Stimulated activated CD4-positive, alpha-beta T cell treated with anti-CD3 and anti-CD28 coated beads, Interleukin-15, amount 100 ng/mL, for 1 hour (primary cell): Measurements from ENCODE around the gene KCNAB2.
"Not testable (repeated sequence)": the region's sequence is repeated elsewhere in the genome, so short reads cannot be mapped to it uniquely, and the experiment has no call there.

Experiments
- DNase-seq, 2 donors: peaks; one replicate each; pipeline ENCODE4 v3.0.0-alpha.2; 2020; ENCODE audit warnings: low read depth in 1 of 2, low spot score in 1 of 2

The KCNAB2 gene

DNA sequence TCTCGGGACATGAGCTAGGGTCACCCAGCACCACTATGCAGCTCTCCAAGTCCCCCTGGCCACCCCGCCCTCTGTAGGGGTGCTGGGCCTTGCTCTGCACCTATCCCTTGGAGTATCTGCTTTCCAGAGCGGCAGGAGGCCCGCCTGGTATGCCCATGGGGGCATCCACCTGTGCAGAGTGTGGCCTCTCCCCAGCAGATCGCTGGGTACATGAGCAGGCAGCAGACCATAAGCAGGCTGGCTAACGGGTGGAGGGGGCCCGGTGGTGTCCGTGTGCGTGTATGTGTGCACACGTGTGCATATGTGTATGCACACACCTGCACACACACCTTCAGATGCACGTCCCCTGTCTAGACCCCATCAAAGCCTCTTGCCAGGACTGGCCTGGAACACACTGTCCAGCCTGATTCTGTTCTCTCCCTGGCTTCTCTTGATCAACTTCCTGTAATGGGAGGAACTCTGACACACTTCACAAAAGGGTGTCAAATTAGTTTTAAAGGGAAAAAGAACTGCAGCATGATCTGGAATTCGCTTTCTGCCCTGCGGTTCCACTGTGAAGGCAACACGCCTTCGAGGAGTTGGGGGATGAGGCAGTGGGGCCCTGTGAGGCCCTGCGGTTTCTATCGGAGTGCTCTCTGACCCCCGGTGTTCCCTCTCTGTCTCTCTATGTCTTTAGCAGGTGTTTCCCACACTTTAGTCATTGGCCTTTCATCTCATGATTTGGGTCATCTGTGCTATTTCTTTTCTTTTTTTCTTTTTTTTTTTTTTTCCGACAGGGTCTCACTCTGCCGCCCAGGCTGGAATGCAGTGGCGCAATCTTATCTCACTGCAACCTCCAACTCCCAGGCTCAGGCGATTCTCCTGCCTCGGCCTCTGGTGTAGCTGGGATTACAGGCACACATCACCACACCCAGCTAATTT is 36.3 kb upstream of the KCNAB2 start:
- DNase-seq = no peak

DNA sequence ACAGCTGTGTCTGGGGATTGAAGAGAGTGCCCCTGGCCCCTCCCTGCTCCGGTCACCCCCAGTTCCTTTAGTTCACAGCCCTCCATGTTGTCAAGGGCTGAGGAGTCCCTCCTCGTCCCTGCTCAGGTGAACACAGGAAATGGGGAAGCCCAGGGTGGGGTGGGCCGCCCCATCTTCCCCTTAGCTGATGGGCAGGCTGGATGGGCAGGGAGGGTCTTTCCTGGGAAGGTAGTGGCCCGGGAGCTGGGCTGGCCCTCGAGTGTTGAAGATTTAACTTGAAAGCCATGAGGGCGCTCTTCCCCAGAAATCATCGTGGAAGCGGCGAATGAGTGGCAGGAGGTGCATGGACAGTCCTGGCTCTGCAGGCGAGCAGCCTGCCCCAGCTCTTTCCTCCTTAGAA is 35.1 kb upstream of the KCNAB2 start:
- no peak for DNase-seq

- no peak for DNase-seq
Measured at GRCh38 chr1:6011161-6011945, 34.3 kb upstream of the KCNAB2 start.

DNA sequence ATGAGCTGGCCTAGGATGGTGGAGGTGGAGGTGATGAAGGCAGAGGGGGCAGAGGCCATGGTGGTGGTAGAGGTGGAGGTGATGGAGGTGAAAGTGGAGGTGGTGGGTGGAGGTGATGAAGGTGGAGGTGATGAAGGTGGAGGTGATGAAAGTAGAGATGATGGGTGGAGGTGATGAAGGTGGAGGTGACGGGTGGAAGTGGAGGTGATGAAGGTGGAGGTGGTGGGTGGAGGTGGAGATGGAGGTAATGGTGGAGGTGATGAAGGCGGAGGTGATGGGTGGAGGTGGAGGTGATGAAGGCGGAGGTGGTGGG is 33.8 kb upstream of the KCNAB2 start:
- DNase-seq = no peak

DNA sequence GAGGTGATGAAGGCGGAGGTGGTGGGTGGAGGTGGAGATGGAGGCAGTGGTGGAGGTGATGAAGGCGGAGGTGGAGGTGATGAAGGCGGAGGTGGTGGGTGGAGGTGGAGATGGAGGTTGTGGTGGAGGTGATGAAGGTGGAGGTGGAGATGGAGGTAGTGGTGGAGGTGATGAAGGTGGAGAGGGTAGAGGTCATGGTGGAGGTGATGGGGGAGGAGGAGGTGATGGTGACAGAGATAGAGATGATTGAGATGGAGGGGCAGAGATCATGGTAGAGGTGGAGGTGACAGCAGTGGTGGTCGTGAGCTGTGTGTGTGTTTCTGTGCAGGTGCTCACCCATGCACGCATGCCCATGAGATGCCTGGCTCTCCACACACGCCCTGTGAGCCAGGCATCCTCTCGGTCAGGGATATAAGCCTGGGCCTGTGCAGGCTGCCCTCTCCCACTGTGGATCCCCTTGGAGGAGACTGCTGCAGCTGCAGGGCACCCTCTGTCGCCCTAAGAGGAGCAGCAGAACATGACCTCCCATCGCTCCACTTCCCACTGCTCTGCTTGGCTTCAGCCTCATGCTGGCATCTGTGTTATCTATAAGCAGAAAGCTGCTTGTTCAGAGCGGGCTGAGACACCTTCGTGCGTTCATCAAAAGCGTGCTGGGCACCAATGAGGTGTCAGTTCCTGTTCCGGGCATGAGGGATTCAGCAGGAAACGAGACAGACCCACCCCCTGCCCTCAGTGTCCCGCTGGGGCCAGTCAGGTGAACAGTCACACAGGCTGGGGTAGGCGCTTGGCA is 33.0 kb upstream of the KCNAB2 start:
- no peak for DNase-seq

DNA sequence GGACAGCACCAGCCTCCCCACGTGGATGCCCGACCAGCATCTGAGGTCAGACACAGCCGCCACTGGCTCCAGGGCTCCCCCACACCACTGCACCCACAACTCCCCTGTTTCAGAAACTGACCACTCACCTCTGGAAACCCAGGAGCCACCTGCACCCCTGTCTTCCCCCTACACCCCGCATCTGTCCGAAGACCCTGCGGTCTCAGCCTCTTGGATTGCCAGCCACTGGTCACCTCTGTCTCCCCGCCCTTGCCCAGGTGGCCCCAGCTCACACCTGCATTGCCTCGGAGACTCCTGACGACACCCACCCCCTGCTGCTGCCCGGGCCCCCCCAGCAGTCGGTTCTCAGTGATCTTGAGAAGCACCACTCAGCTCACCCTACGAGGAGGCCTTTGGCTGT is 32.2 kb upstream of the KCNAB2 start:
- DNase-seq = no peak

DNA sequence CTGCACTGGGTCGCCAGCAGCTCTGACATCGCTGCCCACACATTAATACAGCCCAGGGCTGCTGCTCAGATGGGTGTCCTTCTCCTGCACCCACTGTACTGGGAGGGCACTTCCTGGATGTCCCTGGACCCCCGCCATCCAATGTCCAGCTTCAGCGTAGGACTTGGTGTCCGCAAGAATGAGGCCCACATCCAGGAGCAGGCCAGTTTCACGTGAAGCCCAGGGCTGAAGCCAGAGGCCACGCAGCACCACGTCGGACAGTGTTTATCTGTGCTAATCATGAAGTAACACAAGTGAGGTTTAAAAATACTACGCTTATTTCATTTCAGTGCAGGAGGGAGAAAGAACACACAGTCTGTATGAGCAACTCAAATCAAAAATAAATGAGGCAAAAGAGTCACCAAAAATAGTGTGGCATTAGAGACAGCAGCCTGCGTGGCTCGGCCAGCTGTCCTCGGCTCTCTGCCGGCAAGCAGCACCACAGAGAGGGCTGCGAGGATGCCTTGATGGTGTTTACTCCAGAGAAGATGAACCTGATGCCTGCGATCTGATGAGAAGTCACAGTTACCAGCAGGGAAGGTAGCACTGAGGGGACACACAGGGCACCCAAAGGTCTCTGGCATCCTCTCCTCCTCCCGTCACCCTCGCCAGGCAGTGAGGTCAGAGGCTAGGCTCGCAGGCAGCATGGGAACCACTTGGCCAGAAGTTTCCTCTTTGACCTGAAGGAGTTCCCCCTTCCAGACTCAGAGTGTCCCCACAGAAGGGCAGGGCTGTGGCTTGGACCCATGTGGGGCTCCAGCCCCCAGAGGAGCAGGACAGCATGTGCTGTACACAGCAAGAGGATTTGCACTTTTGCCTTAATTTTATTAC is 31.3 kb upstream of the KCNAB2 start:
- no peak for DNase-seq

GRCh38 chr1:6016191-6016865 is 29.4 kb upstream of the KCNAB2 start:
- no peak for DNase-seq

DNA sequence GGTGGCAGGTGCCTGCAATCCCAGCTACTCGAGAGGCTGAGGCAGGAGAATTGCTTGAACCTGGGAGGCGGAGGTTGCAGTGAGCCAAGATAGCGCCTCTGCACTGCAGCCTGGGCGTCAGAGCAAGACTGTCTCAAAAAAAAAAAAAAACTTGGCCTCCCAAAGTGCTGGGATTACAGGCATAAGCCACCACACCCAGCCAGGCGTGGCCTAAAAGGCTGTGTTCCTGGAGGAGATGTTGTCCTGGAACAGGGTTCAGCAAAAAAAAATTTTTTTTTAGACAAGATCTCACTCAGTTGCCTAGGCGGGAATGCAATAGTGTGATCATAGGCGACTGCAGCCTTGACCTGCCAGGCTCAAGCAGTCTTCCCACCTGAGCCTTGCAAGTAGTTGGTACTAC is 28.0 kb upstream of the KCNAB2 start:
- not testable (repeated sequence) for DNase-seq

DNA sequence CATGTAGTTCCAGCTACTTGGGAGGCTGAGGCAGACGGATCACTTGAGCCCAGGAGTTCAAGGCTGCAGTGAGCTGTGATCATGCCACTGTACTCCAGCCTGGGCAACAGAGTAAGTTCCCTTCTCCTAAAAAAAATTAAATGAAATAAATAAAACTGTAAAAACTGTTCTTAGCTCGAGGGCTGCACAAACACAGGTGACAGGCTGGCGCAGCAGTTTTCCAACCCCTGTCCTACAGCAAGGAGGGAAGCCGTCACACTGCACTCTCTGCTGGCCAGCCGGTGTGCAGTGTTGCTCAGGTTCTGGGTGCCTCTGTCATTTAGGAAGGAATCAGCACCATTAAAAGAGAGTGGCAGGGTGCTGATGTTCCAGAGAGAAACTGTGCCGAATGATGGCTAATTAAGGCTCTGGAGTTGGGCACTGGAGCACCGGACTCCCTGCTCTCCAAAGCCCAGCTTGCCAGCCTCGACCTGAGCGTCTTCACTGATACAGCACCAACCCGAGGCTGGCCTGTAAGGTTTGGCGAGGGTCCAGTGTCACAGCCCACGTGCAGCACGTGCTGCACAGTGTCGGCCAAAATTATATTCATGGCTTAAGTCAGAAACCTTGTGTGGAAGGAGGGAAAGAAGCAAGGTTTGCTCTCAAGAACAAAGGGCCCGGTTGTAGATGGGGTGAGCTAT is 26.4 kb upstream of the KCNAB2 start:
- DNase-seq = no peak

GRCh38 chr1:6022193-6022592 is 23.5 kb upstream of the KCNAB2 start:
- no peak for DNase-seq

GRCh38 chr1:6023346-6023745 is 22.3 kb upstream of the KCNAB2 start:
- no peak for DNase-seq

GRCh38 chr1:6024376-6024775 is 21.3 kb upstream of the KCNAB2 start:
- no peak for DNase-seq

- peak in 1 of 2 donors; percentile 16 for DNase-seq
Measured at GRCh38 chr1:6025269-6026094, 20.2 kb upstream of the KCNAB2 start.

DNA sequence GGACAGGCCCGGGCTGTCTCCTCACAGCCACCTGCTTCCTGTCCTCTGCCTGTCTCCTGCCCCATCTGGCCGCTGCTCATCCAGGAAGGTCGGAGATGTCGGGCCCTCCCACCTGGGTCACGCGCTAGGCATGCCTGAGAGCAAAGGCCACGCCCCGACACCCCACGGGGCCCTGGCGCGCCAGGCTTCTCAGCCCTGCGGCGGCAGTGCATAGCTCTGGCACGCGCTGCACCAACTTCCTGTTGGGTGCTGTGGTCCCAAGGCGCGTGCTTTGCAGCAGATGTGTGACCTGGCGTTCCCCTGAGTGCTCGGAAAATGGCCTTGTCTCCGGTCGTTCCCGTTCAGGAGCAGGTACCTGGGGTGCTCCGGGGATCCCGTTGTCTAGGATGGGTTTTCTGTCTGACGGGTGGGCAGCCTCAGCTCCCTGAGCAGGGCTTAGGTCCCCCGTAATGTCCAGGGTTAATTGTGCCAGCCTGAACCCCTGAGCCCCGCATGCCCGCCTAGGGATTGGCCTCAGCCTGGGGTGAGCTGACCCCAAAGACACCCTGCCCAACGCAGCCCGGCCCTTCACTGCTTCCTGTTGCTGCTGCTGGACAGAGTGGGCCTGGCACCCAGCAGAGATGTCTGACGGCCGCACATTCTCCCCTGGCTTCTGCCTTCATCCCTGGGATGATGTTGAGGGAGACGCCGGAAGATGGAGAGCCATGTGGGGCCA is 19.4 kb upstream of the KCNAB2 start:
- peak; percentile 86 to 88 for DNase-seq

DNA sequence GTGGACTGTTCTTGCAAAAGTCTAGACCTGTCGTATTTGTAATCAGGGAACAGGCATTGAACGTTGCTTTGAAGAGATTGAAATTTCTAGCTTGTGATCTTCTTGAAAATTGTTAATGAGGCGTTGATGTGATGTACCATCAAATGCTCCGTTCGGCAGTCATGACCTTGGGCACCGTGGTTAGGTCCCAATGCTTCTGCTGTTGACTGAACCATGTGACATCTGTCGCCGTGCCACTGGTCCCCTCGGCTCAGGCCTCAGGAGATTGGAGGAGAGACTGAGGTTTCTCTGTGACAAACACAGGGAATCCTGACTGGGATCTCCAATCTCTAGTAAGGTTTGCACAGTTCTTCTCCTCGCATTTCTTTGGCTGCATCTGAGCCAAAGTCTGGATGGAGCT is 18.1 kb upstream of the KCNAB2 start:
- DNase-seq = no peak

- DNase-seq = peak; percentile 18 to 28
Measured at GRCh38 chr1:6028042-6028850, 17.4 kb upstream of the KCNAB2 start.
